GM23338 (cell line): Measurements from ENCODE around the gene NUTM2D.
"Not testable (repeated sequence)": the region's sequence is repeated elsewhere in the genome, so short reads cannot be mapped to it uniquely, and the experiment has no call there.

Source experiments
- CREB1 ChIP-seq: fragments of 250-450 bp; sonication (Bioruptor Pico); IDR thresholded peaks from 2 replicates; pipeline ENCODE4 v1.5.0; 2020; ENCODE audit warnings: low read depth, mild to moderate bottlenecking, moderate library complexity
- CTCF ChIP-seq, 2 experiments: fragments of 200-600 bp in 1 of 2; sonication (generic) in 1 of 2; conservative IDR thresholded peaks; 2 replicates each; pipeline versions ENCODE4 v1.5.1 to v1.6.1; 2016 to 2017; ENCODE audit warnings: antibody characterized with exemption in 2 of 2, low read depth in 2 of 2, mild to moderate bottlenecking in 2 of 2, moderate library complexity in 1 of 2
- EZH2 ChIP-seq: fragments of 200-600 bp; sonication (generic); IDR thresholded peaks from one replicate; pipeline ENCODE4 v1.8.0; 2017; ENCODE audit warnings: antibody characterized with exemption, mild to moderate bottlenecking, low read depth; ENCODE audit not compliant: unreplicated experiment
- EZH2phosphoT487 ChIP-seq: fragments of 200-600 bp; sonication (generic); IDR thresholded peaks from one replicate; pipeline ENCODE4 v1.8.1; 2018; ENCODE audit warnings: antibody characterized with exemption; ENCODE audit not compliant: unreplicated experiment
- JUNB ChIP-seq: IDR thresholded peaks from one replicate; pipeline ENCODE4 v1.6.1; 2016; ENCODE audit warnings: antibody characterized with exemption; ENCODE audit not compliant: unreplicated experiment
- REST ChIP-seq: IDR thresholded peaks from one replicate; pipeline ENCODE4 v1.6.1; 2018; ENCODE audit warnings: antibody characterized with exemption; ENCODE audit not compliant: unreplicated experiment

GRCh38 chr10:87324559-87324958 lies 33.0 kb upstream of the NUTM2D start:
- TF ChIP-seq CTCF (conservative IDR thresholded peaks at IDR 0.05; ENCODE audit: low read depth in 2 of 2); CREB1 (CRISPR knock-in tag); EZH2; EZH2phosphoT487; REST; JUNB: not testable (repeated sequence)
